Measurements from ENCODE around the gene ANKEF1. TPM values are rescaled to one million over a fixed set of nuclear protein-coding genes. Genes with fewer than 3 reads are reported as not detected.
"Not testable (repeated sequence)": the region's sequence is repeated elsewhere in the genome, so short reads cannot be mapped to it uniquely, and the experiment has no call there.

Gene ANKEF1
- total RNA-seq, 3 donors from 2014 or later (not counting 1 experiment from before 2014, with no cell fraction given) = 1.6 to 1.9 (median 1.8) TPM

- intact Hi-C loops (cut with micrococcal nuclease) = no loop called here
- H3K9me3 Mint-ChIP-seq = no peaks in the 10 kb centered on the region
- no peak for ATAC-seq
- H3K9me3 ChIP-seq (ENCODE audit: control insufficient read depth, insufficient read depth, low read length) = no peaks in the 10 kb centered on the region
- no peak overlapping the region for H3K4me3 ChIP-seq (ENCODE audit: low read length)
- H3K4me1 Mint-ChIP-seq = peaks cover 8 to 10% of the 10 kb centered on the region in 2 donors
- H3K4me3 Mint-ChIP-seq = peak overlapping the region; percentile 78
- H3K27me3 ChIP-seq (ENCODE audit: control insufficient read depth, insufficient read depth, low read length) = peaks cover 5% of the 10 kb centered on the region
- no peak overlapping the region for H3K27ac Mint-ChIP-seq
- no peak overlapping the region for H3K27ac ChIP-seq (ENCODE audit: low read length)
- 100% methylated on average over 1 of the region's 5 CpGs for WGBS (ENCODE audit: insufficient coverage)
- peaks cover 14 to 30% of the 10 kb centered on the region in 2 donors for H3K27me3 Mint-ChIP-seq (ENCODE audit: low read depth in 2 of 2)
- H3K36me3 Mint-ChIP-seq = no peaks in the 10 kb centered on the region
- TF ChIP-seq CTCF (IDR thresholded peaks at IDR 0.05) = no peak
- no peak for DNase-seq
- peaks cover 9% of the 10 kb centered on the region for H3K4me1 ChIP-seq (ENCODE audit: control insufficient read depth, insufficient read depth, low read length)
- no peaks in the 10 kb centered on the region for H3K36me3 ChIP-seq (ENCODE audit: control insufficient read depth, insufficient read depth, low read length)
Observed at GRCh38 chr20:10033905-10034650, 709 bp upstream of the ANKEF1 start.

GRCh38 chr20:10036321-10036720 is 1.5 kb downstream of the ANKEF1 start:
- H3K9me3 Mint-ChIP-seq; H3K27ac ChIP-seq (ENCODE audit: low read length); H3K9me3 ChIP-seq (ENCODE audit: control insufficient read depth, insufficient read depth, low read length); H3K4me3 Mint-ChIP-seq; H3K4me1 ChIP-seq (ENCODE audit: control insufficient read depth, insufficient read depth, low read length); H3K36me3 Mint-ChIP-seq; DNase-seq; intact Hi-C loops (cut with micrococcal nuclease); H3K36me3 ChIP-seq (ENCODE audit: control insufficient read depth, insufficient read depth, low read length); ATAC-seq; H3K27me3 ChIP-seq (ENCODE audit: control insufficient read depth, insufficient read depth, low read length); H3K4me3 ChIP-seq (ENCODE audit: low read length): not testable (repeated sequence)
- 97% methylated on average over 8 of the region's 8 CpGs for WGBS (ENCODE audit: insufficient coverage)
- peaks cover 8 to 10% of the 10 kb centered on the region in 2 donors for H3K4me1 Mint-ChIP-seq
- peak overlapping the region in 1 of 2 donors; percentile 20 for H3K27ac Mint-ChIP-seq
- peaks cover 4 to 12% of the 10 kb centered on the region in 2 donors for H3K27me3 Mint-ChIP-seq (ENCODE audit: low read depth in 2 of 2)

- Histone ChIP-seq H3K4me3 (ENCODE audit: low read length) (no peak overlapping the region), H3K4me1 (ENCODE audit: control insufficient read depth, insufficient read depth, low read length) (no peaks in the 10 kb centered on the region), H3K27ac (ENCODE audit: low read length) (no peak overlapping the region), H3K27me3 (ENCODE audit: control insufficient read depth, insufficient read depth, low read length) (no peaks in the 10 kb centered on the region), H3K36me3 (ENCODE audit: control insufficient read depth, insufficient read depth, low read length) (peaks cover 7% of the 10 kb centered on the region), H3K9me3 (ENCODE audit: control insufficient read depth, insufficient read depth, low read length) (no peaks in the 10 kb centered on the region)
- Mint-ChIP-seq H3K27me3 (ENCODE audit: low read depth in 2 of 2) (no peaks in the 10 kb centered on the region), H3K36me3 (no peaks in the 10 kb centered on the region), H3K4me3 (no peak overlapping the region), H3K27ac (no peak overlapping the region), H3K4me1 (peaks cover 6% of the 10 kb centered on the region in 2 donors), H3K9me3 (no peaks in the 10 kb centered on the region)
- ATAC-seq = no peak
- WGBS (ENCODE audit: insufficient coverage) = 100% methylated on average over 4 of the region's 5 CpGs
- intact Hi-C loops (cut with micrococcal nuclease) = no loop called here
- TF ChIP-seq CTCF (IDR thresholded peaks at IDR 0.05) = no peak
- DNase-seq = no peak
Observed at GRCh38 chr20:10040070-10040975, 5.5 kb downstream of the ANKEF1 start.

GRCh38 chr20:10042086-10042485 is 7.3 kb downstream of the ANKEF1 start:
- no peak overlapping the region for H3K27ac Mint-ChIP-seq
- DNase-seq = no peak
- TF ChIP-seq CTCF (IDR thresholded peaks at IDR 0.05) = no peak
- ATAC-seq = no peak
- no peaks in the 10 kb centered on the region for H3K36me3 Mint-ChIP-seq
- WGBS (ENCODE audit: insufficient coverage) = 54% methylated on average over 2 of the region's 3 CpGs
- intact Hi-C loops (cut with micrococcal nuclease) = no loop called here
- H3K4me3 Mint-ChIP-seq = no peak overlapping the region
- Histone ChIP-seq H3K27ac (ENCODE audit: low read length) (no peak overlapping the region), H3K4me1 (ENCODE audit: control insufficient read depth, insufficient read depth, low read length) (no peaks in the 10 kb centered on the region), H3K9me3 (ENCODE audit: control insufficient read depth, insufficient read depth, low read length) (no peaks in the 10 kb centered on the region), H3K36me3 (ENCODE audit: control insufficient read depth, insufficient read depth, low read length) (peaks cover 7% of the 10 kb centered on the region), H3K4me3 (ENCODE audit: low read length) (no peak overlapping the region), H3K27me3 (ENCODE audit: control insufficient read depth, insufficient read depth, low read length) (no peaks in the 10 kb centered on the region)
- H3K27me3 Mint-ChIP-seq (ENCODE audit: low read depth in 2 of 2) = no peaks in the 10 kb centered on the region
- H3K4me1 Mint-ChIP-seq = no peaks in the 10 kb centered on the region
- H3K9me3 Mint-ChIP-seq = no peaks in the 10 kb centered on the region
